ENCODE results near the gene GLRA1. TPM values are rescaled to one million over a fixed set of nuclear protein-coding genes. Genes with fewer than 3 reads are reported as not detected.

The GLRA1 gene
- total RNA-seq, 1 experiment from 2014 or later: not detected

DNA sequence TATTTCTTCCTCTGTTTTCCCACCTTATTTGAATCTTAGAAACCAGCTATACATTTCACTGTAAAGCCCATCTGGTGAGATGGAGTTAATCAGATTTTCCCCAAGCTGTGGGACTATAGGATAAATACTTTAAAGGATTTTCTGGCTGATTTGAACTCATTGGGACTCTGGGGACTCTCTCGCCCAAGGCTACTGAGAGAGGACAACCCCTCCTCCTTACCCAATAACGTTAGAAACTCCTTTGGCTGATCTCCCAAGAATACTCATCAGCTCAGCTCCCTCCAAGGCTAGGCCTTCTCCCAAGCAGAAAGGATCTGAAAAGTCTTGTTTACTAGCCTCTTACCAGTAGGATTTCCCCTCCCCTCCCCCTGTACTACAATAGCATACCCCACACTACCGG lies 1.5 kb upstream of the GLRA1 start:
- Histone ChIP-seq H3K36me3 (ENCODE audit: low read depth, low read length) (no peaks in the 10 kb centered on the region), H4K20me1 (ENCODE audit: low read length) (no peaks in the 10 kb centered on the region), H3K4me2 (ENCODE audit: low read length) (no peak overlapping the region), H3K9ac (ENCODE audit: low read length) (no peak overlapping the region), H3K27ac (ENCODE audit: low read length) (no peak overlapping the region), H3K4me3 (ENCODE audit: low read length) (no peak overlapping the region), H3F3A (ENCODE audit: low read length, unreplicated experiment) (no peaks in the 10 kb centered on the region), H3K9me3 (ENCODE audit: low read length) (peaks cover 9% of the 10 kb centered on the region; the same call in 1 of the 2 replicates), H3K79me2 (ENCODE audit: low read length) (no peaks in the 10 kb centered on the region), H3K9me2 (replicated peaks; ENCODE audit: low read length) (no peaks in the 10 kb centered on the region), H3K4me1 (ENCODE audit: insufficient read depth, low read length) (no peaks in the 10 kb centered on the region), H2AFZ (ENCODE audit: low read length) (no peak overlapping the region), H3K27me3 (ENCODE audit: low read length) (peaks cover 17% of the 10 kb centered on the region)
- ChIA-PET POLR2A (ENCODE audit: unreplicated experiment) (no interaction called here), CTCF (interaction anchor here (0.6 kb wide), 1 partner anchor 110 kb away, joined by 4 read pairs; no protein-coding TSS in a partner anchor)
- ATAC-seq (no peak), DNase-seq (no peak)
- TF ChIP-seq EZH2phosphoT487 (IDR thresholded peaks at IDR 0.05; ENCODE audit: borderline replicate concordance, low read length) (no peak), CTCF (conservative IDR thresholded peaks at IDR 0.05; ENCODE audit: low read depth, low read length) (no peak), EZH2 (IDR thresholded peaks at IDR 0.05; ENCODE audit: low read length, unreplicated experiment) (no peak)
- intact Hi-C loops (cut with micrococcal nuclease): no loop called here
- BruUV-seq (replicated peaks): no TSS peak

DNA sequence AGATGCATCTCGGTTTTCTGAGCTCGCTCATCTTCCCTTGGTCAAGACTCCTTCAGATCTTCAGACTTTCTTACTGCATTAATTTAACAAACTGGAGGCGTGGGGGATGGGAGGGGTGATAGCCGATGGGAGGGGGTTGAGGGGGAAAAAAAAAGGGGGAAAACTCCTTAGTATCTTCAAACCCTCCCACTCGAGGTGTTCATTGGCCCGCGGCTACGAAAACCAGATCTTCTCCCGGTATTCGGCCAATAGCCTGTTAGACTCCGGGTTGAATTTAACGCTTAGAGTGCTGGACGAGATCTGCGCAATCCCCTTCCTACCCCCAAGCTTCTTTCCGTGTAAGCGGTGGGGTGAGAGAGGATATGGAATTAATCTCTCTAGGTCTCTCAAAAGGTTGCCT lies 689 bp upstream of the GLRA1 start:
- peaks cover under 1% of the 10 kb centered on the region; the same call in 1 of the 2 replicates for H3K9me3 ChIP-seq (ENCODE audit: low read length)
- no peak for ATAC-seq
- no peak overlapping the region for H3K4me2 ChIP-seq (ENCODE audit: low read length)
- intact Hi-C loops (cut with micrococcal nuclease): no loop called here
- TF ChIP-seq CTCF (conservative IDR thresholded peaks at IDR 0.05; ENCODE audit: low read depth, low read length) (no peak), EZH2phosphoT487 (IDR thresholded peaks at IDR 0.05; ENCODE audit: borderline replicate concordance, low read length) (no peak), EZH2 (IDR thresholded peaks at IDR 0.05; ENCODE audit: low read length, unreplicated experiment) (no peak)
- H4K20me1 ChIP-seq (ENCODE audit: low read length): no peaks in the 10 kb centered on the region
- CTCF ChIA-PET: interaction anchor here (0.7 kb wide), 1 partner anchor 44 kb away, joined by 7 read pairs; no protein-coding TSS in a partner anchor
- H3K36me3 ChIP-seq (ENCODE audit: low read depth, low read length): no peaks in the 10 kb centered on the region
- H3K27ac ChIP-seq (ENCODE audit: low read length): no peak overlapping the region
- BruUV-seq (replicated peaks): no TSS peak
- H3K9ac ChIP-seq (ENCODE audit: low read length): no peak overlapping the region
- peaks cover 23% of the 10 kb centered on the region for H3K27me3 ChIP-seq (ENCODE audit: low read length)
- POLR2A ChIA-PET (ENCODE audit: unreplicated experiment): no interaction called here
- DNase-seq: no peak
- H3K79me2 ChIP-seq (ENCODE audit: low read length): no peaks in the 10 kb centered on the region
- H3K4me1 ChIP-seq (ENCODE audit: insufficient read depth, low read length): no peaks in the 10 kb centered on the region
- H2AFZ ChIP-seq (ENCODE audit: low read length): no peak overlapping the region
- no peaks in the 10 kb centered on the region for H3F3A ChIP-seq (ENCODE audit: low read length, unreplicated experiment)
- no peak overlapping the region for H3K4me3 ChIP-seq (ENCODE audit: low read length)
- H3K9me2 ChIP-seq (replicated peaks; ENCODE audit: low read length): no peaks in the 10 kb centered on the region

- peak; percentile 42 for DNase-seq
Observed at GRCh38 chr5:151923866-151924476, 680 bp downstream of the GLRA1 start.

More at GRCh38 chr5:151923866-151924476, 680 bp downstream of the GLRA1 start:
- Histone ChIP-seq H3F3A (ENCODE audit: low read length, unreplicated experiment) (no peaks in the 10 kb centered on the region), H3K27me3 (ENCODE audit: low read length) (peaks cover 37% of the 10 kb centered on the region), H4K20me1 (ENCODE audit: low read length) (no peaks in the 10 kb centered on the region), H3K9ac (ENCODE audit: low read length) (no peak overlapping the region), H3K4me1 (ENCODE audit: insufficient read depth, low read length) (no peaks in the 10 kb centered on the region), H3K4me2 (ENCODE audit: low read length) (no peak overlapping the region), H2AFZ (ENCODE audit: low read length) (no peak overlapping the region), H3K4me3 (ENCODE audit: low read length) (no peak overlapping the region), H3K9me2 (replicated peaks; ENCODE audit: low read length) (no peaks in the 10 kb centered on the region), H3K27ac (ENCODE audit: low read length) (no peak overlapping the region), H3K79me2 (ENCODE audit: low read length) (no peaks in the 10 kb centered on the region), H3K36me3 (ENCODE audit: low read depth, low read length) (no peaks in the 10 kb centered on the region), H3K9me3 (ENCODE audit: low read length) (no peaks in the 10 kb centered on the region)
- TF ChIP-seq EZH2phosphoT487 (IDR thresholded peaks at IDR 0.05; ENCODE audit: borderline replicate concordance, low read length) (no peak), CTCF (conservative IDR thresholded peaks at IDR 0.05; ENCODE audit: low read depth, low read length) (peak; percentile 58)
- ChIA-PET POLR2A (ENCODE audit: unreplicated experiment) (no interaction called here), CTCF (no interaction called here)
- peak; percentile 33; the same call in 1 of the 2 replicates for ATAC-seq
- intact Hi-C loops (cut with micrococcal nuclease): loop anchor here (5.0 kb wide), 1 partner anchor 348 kb away; no protein-coding TSS in a partner anchor
- no TSS peak for BruUV-seq (replicated peaks)
